GM23338 (cell line): ENCODE data around the gene RPL3. TPM values are rescaled to one million over a fixed set of nuclear protein-coding genes. Genes with fewer than 3 reads are reported as not detected.

Experiments used
- ATAC-seq: fragments of 200-7000 bp; cut with Tn5 transposase; 3 replicates; pipeline ENCODE4 v1.9.1; 2020
- DNase-seq: peaks from one replicate; pipeline ENCODE4 v3.0.0-alpha.2; 2015; ENCODE audit warnings: low spot score
- H2AFZ ChIP-seq: fragments of 200-600 bp; sonication (generic); 2 replicates; pipeline ENCODE4 v1.8.0; 2016; ENCODE audit warnings: antibody characterized with exemption, mild to moderate bottlenecking, moderate library complexity
- H3F3A ChIP-seq: fragments of 200-600 bp; sonication (generic); replicated peaks from 2 replicates; pipeline ENCODE4 v1.8.0; 2017; ENCODE audit warnings: antibody characterized with exemption, mixed run types, low read depth
- H3K27ac ChIP-seq: fragments of 200-600 bp; sonication (generic); 2 replicates; pipeline ENCODE4 v1.6.1; 2016; ENCODE audit warnings: low read depth
- H3K27me3 ChIP-seq: fragments of 200-600 bp; sonication (generic); 2 replicates; pipeline ENCODE4 v1.8.0; 2016; ENCODE audit warnings: mild to moderate bottlenecking, mixed run types, moderate library complexity; ENCODE audit not compliant: insufficient read depth
- H3K36me3 ChIP-seq: fragments of 200-600 bp; sonication (generic); 2 replicates; pipeline ENCODE4 v1.8.0; 2016; ENCODE audit warnings: mild to moderate bottlenecking; ENCODE audit not compliant: insufficient read depth
- H3K4me1 ChIP-seq: fragments of 200-600 bp; sonication (generic); 2 replicates; pipeline ENCODE4 v1.8.0; 2016; ENCODE audit warnings: mild to moderate bottlenecking, moderate library complexity; ENCODE audit not compliant: insufficient read depth
- H3K4me2 ChIP-seq: fragments of 200-600 bp; sonication (generic); 2 replicates; pipeline ENCODE4 v1.7.1; 2017; ENCODE audit warnings: mixed run types
- H3K4me3 ChIP-seq: fragments of 200-600 bp; sonication (generic); 2 replicates; pipeline ENCODE4 v1.6.1; 2016; ENCODE audit warnings: mixed run types
- H3K79me2 ChIP-seq: fragments of 200-600 bp; sonication (generic); replicated peaks from 2 replicates; pipeline ENCODE4 v1.8.0; 2017; ENCODE audit warnings: mild to moderate bottlenecking; ENCODE audit not compliant: insufficient read depth
- H3K9me2 ChIP-seq: fragments of 200-600 bp; sonication (generic); 2 replicates; pipeline ENCODE4 v1.8.0; 2017; ENCODE audit not compliant: insufficient read depth
- H4K20me1 ChIP-seq: fragments of 200-600 bp; sonication (generic); replicated peaks from 2 replicates; pipeline ENCODE4 v1.8.0; 2017; ENCODE audit warnings: mild to moderate bottlenecking; ENCODE audit not compliant: insufficient read depth
- H3K27ac Mint-ChIP-seq: 2 replicates; pipeline ENCODE4 v1.8.0; 2020; ENCODE audit warnings: inconsistent platforms, mild to moderate bottlenecking, moderate library complexity, mixed read lengths
- H3K27me3 Mint-ChIP-seq: 3 replicates; pipeline ENCODE4 v1.8.0; 2022; ENCODE audit warnings: low read depth, mild to moderate bottlenecking, moderate library complexity, mixed read lengths, inconsistent platforms; ENCODE audit not compliant: insufficient read depth, poor library complexity
- H3K36me3 Mint-ChIP-seq: 3 replicates; pipeline ENCODE4 v1.8.0; 2021; ENCODE audit warnings: low read depth, mild to moderate bottlenecking, inconsistent platforms, moderate library complexity, mixed read lengths
- H3K4me1 Mint-ChIP-seq: 3 replicates; pipeline ENCODE4 v1.8.0; 2020; ENCODE audit warnings: mild to moderate bottlenecking, inconsistent platforms, mixed read lengths
- H3K4me3 Mint-ChIP-seq: 3 replicates; pipeline ENCODE4 v1.8.0; 2021; ENCODE audit warnings: moderate library complexity, mild to moderate bottlenecking, inconsistent platforms, mixed read lengths
- H3K9me3 Mint-ChIP-seq: 3 replicates; pipeline ENCODE4 v1.8.0; 2020; ENCODE audit warnings: moderate library complexity, mild to moderate bottlenecking, inconsistent platforms, mixed read lengths
- CREB1 ChIP-seq: fragments of 250-450 bp; sonication (Bioruptor Pico); IDR thresholded peaks from 2 replicates; pipeline ENCODE4 v1.5.0; 2020; ENCODE audit warnings: low read depth, mild to moderate bottlenecking, moderate library complexity
- EZH2phosphoT487 ChIP-seq: fragments of 200-600 bp; sonication (generic); IDR thresholded peaks from one replicate; pipeline ENCODE4 v1.8.1; 2018; ENCODE audit warnings: antibody characterized with exemption; ENCODE audit not compliant: unreplicated experiment
- JUNB ChIP-seq: IDR thresholded peaks from one replicate; pipeline ENCODE4 v1.6.1; 2016; ENCODE audit warnings: antibody characterized with exemption; ENCODE audit not compliant: unreplicated experiment
- NANOG ChIP-seq: IDR thresholded peaks from 2 replicates; pipeline ENCODE4 v1.6.1; 2016; ENCODE audit warnings: antibody characterized with exemption, borderline replicate concordance
- POLR2AphosphoS5 ChIP-seq: IDR thresholded peaks from 2 replicates; pipeline ENCODE4 v1.6.1; 2016; ENCODE audit warnings: antibody characterized with exemption, low read depth
- ZNF331 ChIP-seq: fragments of 250-450 bp; sonication (Bioruptor Pico); IDR thresholded peaks from 2 replicates; pipeline ENCODE4 v1.5.0; 2020; ENCODE audit warnings: low read depth, mild to moderate bottlenecking, moderate library complexity
- polyA plus RNA-seq: library from polyadenylated mRNA; unstranded; fragments of >200 nt; fragmentation: Nextera tagmentation; extraction: Ambion mirVana; gene quantifications from 2 replicates; pipeline ENCODE4 v1.2.1, GENCODE V29; 2016
- total RNA-seq: library from RNA; depleted of rRNA; stranded (reverse); fragments of >200 nt; shearing (Covaris generic); gene quantifications from 2 replicates; pipeline ENCODE4 v1.2.3, GENCODE V29; 2014
- TF ChIP-seq, protein P1 (sequence below): fragments of 250-450 bp; sonication (Bioruptor Pico); IDR thresholded peaks from 2 replicates; pipeline ENCODE4 v1.5.0; 2020; ENCODE audit warnings: mild to moderate bottlenecking, moderate library complexity
- TF ChIP-seq, protein P2 (sequence below), 2 experiments: fragments of 200-600 bp in 1 of 2; sonication (generic) in 1 of 2; conservative IDR thresholded peaks; 2 replicates each; pipeline versions ENCODE4 v1.5.1 to v1.6.1; 2016 to 2017; ENCODE audit warnings: antibody characterized with exemption in 2 of 2, low read depth in 2 of 2, mild to moderate bottlenecking in 2 of 2, moderate library complexity in 1 of 2
- TF ChIP-seq, protein P3 (sequence below): IDR thresholded peaks from 2 replicates; pipeline ENCODE4 v1.6.1; 2016; ENCODE audit warnings: antibody characterized with exemption

RPL3 gene
- total and polyA plus RNA-seq, 2 experiments from 2014 or later: 1,983 to 3,244 TPM

DNA sequence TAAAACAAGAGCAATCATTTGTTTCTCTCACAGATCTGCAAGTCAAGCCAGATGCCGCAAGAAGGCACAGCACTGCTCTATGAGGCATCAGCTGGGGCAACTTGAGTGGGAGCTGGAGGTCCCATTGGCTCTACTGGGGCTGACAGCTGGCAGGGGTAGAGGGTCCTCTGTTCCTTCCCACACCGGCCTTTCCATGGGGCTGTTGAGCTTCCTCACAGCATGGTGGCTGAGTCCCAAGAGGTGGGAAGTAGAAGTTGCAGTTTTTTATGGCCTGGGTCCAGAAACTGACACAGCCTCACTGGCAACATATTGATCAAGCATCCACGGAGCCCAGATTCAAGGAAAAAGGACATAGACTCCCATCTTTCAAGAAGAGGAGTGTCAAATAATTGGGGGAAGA is 34.4 kb downstream of the RPL3 start:
- H3K27ac Mint-ChIP-seq: no peak overlapping the region

DNA sequence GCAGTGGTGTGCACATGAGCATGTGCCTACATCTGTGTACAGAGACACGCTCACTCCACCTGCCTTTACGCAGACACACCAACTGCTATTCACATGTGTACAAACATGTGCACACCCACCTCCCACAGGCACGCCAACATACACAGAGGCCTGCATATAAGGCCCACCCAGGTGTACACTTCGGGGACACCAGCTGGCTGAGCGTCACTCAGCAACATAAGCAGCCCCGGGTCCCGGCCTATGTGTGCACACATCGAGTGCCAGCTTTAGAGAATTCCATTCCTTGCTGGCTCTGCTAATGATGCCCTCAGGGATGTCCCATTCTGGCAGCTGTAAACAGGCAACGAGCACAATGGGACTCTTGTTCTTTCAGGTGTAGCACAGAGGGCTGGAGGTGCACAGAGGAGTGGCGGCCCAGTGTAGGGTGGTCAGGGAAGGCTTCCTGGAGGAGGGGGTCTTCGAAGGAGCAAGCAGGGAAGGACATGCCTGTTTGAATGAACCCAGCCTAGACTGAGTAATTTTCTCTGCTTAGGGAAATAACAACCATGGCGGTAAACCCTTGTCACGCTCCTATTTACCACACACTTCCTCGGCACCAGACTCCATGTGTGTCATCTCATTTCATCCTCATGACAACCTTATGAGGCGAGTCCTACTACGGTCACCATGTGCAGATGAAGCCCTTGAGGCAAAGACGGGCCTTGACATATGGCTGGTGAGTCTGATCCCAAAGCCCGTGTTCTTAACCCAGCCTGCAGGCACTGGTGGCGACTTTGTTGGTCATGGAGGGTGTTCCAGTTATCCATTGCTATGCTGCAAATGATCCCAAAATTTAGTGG is 35.1 kb downstream of the RPL3 start:
- H3K27ac Mint-ChIP-seq: no peak overlapping the region
- H3K9me2 ChIP-seq: no peaks in the 10 kb centered on the region
- ATAC-seq: no peak
- H3K79me2 ChIP-seq: no peaks in the 10 kb centered on the region
- H3K27me3 Mint-ChIP-seq: peaks cover 20% of the 10 kb centered on the region
- H2AFZ ChIP-seq: no peak overlapping the region
- H3K36me3 ChIP-seq: no peaks in the 10 kb centered on the region
- no peak overlapping the region for H3K4me3 ChIP-seq
- H3K9me3 Mint-ChIP-seq: peaks cover 3% of the 10 kb centered on the region; the same call in 1 of the 3 replicates
- H3K27me3 ChIP-seq: no peaks in the 10 kb centered on the region
- no peaks in the 10 kb centered on the region for H3F3A ChIP-seq
- DNase-seq: no peak
- H3K4me3 Mint-ChIP-seq: no peak overlapping the region
- H3K4me1 ChIP-seq: peaks cover 13% of the 10 kb centered on the region; the same call in 1 of the 2 replicates
- H3K4me2 ChIP-seq: no peak overlapping the region
- H3K4me1 Mint-ChIP-seq: peaks cover 19% of the 10 kb centered on the region
- H3K27ac ChIP-seq: no peak overlapping the region
- H4K20me1 ChIP-seq: no peaks in the 10 kb centered on the region
- H3K36me3 Mint-ChIP-seq: no peaks in the 10 kb centered on the region
- TF ChIP-seq EZH2phosphoT487 (no peak), CREB1 (CRISPR knock-in tag) (no peak), POLR2AphosphoS5 (no peak), ZNF331 (CRISPR knock-in tag) (no peak), NANOG (no peak), JUNB (no peak)
- TF ChIP-seq, protein P1, sequence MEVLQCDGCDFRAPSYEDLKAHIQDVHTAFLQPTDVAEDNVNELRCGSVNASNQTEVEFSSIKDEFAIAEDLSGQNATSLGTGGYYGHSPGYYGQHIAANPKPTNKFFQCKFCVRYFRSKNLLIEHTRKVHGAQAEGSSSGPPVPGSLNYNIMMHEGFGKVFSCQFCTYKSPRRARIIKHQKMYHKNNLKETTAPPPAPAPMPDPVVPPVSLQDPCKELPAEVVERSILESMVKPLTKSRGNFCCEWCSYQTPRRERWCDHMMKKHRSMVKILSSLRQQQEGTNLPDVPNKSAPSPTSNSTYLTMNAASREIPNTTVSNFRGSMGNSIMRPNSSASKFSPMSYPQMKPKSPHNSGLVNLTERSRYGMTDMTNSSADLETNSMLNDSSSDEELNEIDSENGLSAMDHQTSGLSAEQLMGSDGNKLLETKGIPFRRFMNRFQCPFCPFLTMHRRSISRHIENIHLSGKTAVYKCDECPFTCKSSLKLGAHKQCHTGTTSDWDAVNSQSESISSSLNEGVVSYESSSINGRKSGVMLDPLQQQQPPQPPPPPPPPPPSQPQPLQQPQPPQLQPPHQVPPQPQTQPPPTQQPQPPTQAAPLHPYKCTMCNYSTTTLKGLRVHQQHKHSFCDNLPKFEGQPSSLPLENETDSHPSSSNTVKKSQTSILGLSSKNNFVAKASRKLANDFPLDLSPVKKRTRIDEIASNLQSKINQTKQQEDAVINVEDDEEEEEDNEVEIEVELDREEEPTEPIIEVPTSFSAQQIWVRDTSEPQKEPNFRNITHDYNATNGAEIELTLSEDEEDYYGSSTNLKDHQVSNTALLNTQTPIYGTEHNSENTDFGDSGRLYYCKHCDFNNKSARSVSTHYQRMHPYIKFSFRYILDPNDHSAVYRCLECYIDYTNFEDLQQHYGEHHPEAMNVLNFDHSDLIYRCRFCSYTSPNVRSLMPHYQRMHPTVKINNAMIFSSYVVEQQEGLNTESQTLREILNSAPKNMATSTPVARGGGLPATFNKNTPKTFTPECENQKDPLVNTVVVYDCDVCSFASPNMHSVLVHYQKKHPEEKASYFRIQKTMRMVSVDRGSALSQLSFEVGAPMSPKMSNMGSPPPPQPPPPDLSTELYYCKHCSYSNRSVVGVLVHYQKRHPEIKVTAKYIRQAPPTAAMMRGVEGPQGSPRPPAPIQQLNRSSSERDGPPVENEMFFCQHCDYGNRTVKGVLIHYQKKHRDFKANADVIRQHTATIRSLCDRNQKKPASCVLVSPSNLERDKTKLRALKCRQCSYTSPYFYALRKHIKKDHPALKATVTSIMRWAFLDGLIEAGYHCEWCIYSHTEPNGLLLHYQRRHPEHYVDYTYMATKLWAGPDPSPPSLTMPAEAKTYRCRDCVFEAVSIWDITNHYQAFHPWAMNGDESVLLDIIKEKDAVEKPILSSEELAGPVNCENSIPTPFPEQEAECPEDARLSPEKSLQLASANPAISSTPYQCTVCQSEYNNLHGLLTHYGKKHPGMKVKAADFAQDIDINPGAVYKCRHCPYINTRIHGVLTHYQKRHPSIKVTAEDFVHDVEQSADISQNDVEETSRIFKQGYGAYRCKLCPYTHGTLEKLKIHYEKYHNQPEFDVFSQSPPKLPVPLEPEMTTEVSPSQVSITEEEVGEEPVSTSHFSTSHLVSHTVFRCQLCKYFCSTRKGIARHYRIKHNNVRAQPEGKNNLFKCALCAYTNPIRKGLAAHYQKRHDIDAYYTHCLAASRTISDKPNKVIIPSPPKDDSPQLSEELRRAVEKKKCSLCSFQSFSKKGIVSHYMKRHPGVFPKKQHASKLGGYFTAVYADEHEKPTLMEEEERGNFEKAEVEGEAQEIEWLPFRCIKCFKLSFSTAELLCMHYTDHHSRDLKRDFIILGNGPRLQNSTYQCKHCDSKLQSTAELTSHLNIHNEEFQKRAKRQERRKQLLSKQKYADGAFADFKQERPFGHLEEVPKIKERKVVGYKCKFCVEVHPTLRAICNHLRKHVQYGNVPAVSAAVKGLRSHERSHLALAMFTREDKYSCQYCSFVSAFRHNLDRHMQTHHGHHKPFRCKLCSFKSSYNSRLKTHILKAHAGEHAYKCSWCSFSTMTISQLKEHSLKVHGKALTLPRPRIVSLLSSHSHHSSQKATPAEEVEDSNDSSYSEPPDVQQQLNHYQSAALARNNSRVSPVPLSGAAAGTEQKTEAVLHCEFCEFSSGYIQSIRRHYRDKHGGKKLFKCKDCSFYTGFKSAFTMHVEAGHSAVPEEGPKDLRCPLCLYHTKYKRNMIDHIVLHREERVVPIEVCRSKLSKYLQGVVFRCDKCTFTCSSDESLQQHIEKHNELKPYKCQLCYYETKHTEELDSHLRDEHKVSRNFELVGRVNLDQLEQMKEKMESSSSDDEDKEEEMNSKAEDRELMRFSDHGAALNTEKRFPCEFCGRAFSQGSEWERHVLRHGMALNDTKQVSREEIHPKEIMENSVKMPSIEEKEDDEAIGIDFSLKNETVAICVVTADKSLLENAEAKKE (CRISPR knock-in tag): no peak
- TF ChIP-seq, protein P2, sequence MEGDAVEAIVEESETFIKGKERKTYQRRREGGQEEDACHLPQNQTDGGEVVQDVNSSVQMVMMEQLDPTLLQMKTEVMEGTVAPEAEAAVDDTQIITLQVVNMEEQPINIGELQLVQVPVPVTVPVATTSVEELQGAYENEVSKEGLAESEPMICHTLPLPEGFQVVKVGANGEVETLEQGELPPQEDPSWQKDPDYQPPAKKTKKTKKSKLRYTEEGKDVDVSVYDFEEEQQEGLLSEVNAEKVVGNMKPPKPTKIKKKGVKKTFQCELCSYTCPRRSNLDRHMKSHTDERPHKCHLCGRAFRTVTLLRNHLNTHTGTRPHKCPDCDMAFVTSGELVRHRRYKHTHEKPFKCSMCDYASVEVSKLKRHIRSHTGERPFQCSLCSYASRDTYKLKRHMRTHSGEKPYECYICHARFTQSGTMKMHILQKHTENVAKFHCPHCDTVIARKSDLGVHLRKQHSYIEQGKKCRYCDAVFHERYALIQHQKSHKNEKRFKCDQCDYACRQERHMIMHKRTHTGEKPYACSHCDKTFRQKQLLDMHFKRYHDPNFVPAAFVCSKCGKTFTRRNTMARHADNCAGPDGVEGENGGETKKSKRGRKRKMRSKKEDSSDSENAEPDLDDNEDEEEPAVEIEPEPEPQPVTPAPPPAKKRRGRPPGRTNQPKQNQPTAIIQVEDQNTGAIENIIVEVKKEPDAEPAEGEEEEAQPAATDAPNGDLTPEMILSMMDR (conservative IDR thresholded peaks at IDR 0.05; ENCODE audit: low read depth in 2 of 2): no peak
- TF ChIP-seq, protein P3, sequence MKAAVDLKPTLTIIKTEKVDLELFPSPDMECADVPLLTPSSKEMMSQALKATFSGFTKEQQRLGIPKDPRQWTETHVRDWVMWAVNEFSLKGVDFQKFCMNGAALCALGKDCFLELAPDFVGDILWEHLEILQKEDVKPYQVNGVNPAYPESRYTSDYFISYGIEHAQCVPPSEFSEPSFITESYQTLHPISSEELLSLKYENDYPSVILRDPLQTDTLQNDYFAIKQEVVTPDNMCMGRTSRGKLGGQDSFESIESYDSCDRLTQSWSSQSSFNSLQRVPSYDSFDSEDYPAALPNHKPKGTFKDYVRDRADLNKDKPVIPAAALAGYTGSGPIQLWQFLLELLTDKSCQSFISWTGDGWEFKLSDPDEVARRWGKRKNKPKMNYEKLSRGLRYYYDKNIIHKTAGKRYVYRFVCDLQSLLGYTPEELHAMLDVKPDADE: no peak

More for the DNA sequence above, 34.4 kb downstream of the RPL3 start:
- no peak overlapping the region for H3K4me3 Mint-ChIP-seq
- H3K27ac ChIP-seq: no peak overlapping the region
- peaks cover 13% of the 10 kb centered on the region for H3K4me1 Mint-ChIP-seq
- no peaks in the 10 kb centered on the region for H4K20me1 ChIP-seq
- DNase-seq: no peak
- H3K36me3 ChIP-seq: no peaks in the 10 kb centered on the region
- H3K4me1 ChIP-seq: peaks cover 8% of the 10 kb centered on the region; the same call in 1 of the 2 replicates
- H3K27me3 Mint-ChIP-seq: peaks cover 19% of the 10 kb centered on the region
- H3K36me3 Mint-ChIP-seq: no peaks in the 10 kb centered on the region
- H3K4me3 ChIP-seq: no peak overlapping the region
- H3F3A ChIP-seq: no peaks in the 10 kb centered on the region
- no peak for ATAC-seq
- peaks cover 3% of the 10 kb centered on the region; the same call in 1 of the 3 replicates for H3K9me3 Mint-ChIP-seq
- H3K27me3 ChIP-seq: no peaks in the 10 kb centered on the region
- no peak overlapping the region for H2AFZ ChIP-seq
- H3K4me2 ChIP-seq: no peak overlapping the region
- no peak for TF ChIP-seq JUNB
- no peaks in the 10 kb centered on the region for H3K9me2 ChIP-seq
- no peaks in the 10 kb centered on the region for H3K79me2 ChIP-seq
